Endothelial cell (in vitro differentiated cells): Measurements from ENCODE around the gene IQCF6. TPM values are rescaled to one million over a fixed set of nuclear protein-coding genes. Genes with fewer than 3 reads are reported as not detected.

Source experiments
- DNase-seq: peaks from one replicate; pipeline ENCODE4 v3.0.0; 2021; ENCODE audit warnings: low spot score
- H3K27ac Mint-ChIP-seq: one replicate; pipeline ENCODE4 v1.8.0; 2021; ENCODE audit warnings: mixed read lengths, inconsistent platforms; ENCODE audit not compliant: unreplicated experiment
- H3K27me3 Mint-ChIP-seq: one replicate; pipeline ENCODE4 v1.8.0; 2021; ENCODE audit warnings: mild to moderate bottlenecking, moderate library complexity, mixed read lengths, inconsistent platforms; ENCODE audit not compliant: unreplicated experiment
- H3K36me3 Mint-ChIP-seq: one replicate; pipeline ENCODE4 v1.8.0; 2021; ENCODE audit warnings: mild to moderate bottlenecking, low read depth, mixed read lengths, inconsistent platforms; ENCODE audit not compliant: unreplicated experiment
- H3K4me1 Mint-ChIP-seq: one replicate; pipeline ENCODE4 v1.8.0; 2021; ENCODE audit warnings: mild to moderate bottlenecking, mixed read lengths, inconsistent platforms; ENCODE audit not compliant: unreplicated experiment
- H3K4me3 Mint-ChIP-seq: one replicate; pipeline ENCODE4 v1.8.0; 2021; ENCODE audit warnings: mild to moderate bottlenecking, mixed read lengths, inconsistent platforms; ENCODE audit not compliant: unreplicated experiment
- H3K9me3 Mint-ChIP-seq: one replicate; pipeline ENCODE4 v1.8.0; 2021; ENCODE audit warnings: mixed read lengths, inconsistent platforms; ENCODE audit not compliant: unreplicated experiment
- CTCF ChIP-seq: fragments of 200-600 bp; sonication (generic); IDR thresholded peaks from one replicate; pipeline ENCODE4 v1.5.0; 2021; ENCODE audit warnings: antibody characterized with exemption; ENCODE audit not compliant: unreplicated experiment
- total RNA-seq: library from RNA; stranded (reverse); fragmentation: NEBNext Ultra II Directional; extraction: Animal tissue kit (Norgen Biotek cat#: 25700); gene quantifications from one replicate; pipeline ENCODE4 v1.2.1, GENCODE V29; 2021; ENCODE audit not compliant: unreplicated experiment

The IQCF6 gene
- total RNA-seq, 1 donor from 2014 or later: not detected

- Mint-ChIP-seq H3K4me3 (no peak overlapping the region), H3K36me3 (no peaks in the 10 kb centered on the region), H3K27me3 (no peaks in the 10 kb centered on the region), H3K4me1 (no peaks in the 10 kb centered on the region), H3K27ac (no peak overlapping the region), H3K9me3 (no peaks in the 10 kb centered on the region)
- TF ChIP-seq CTCF: no peak
- no peak for DNase-seq
These were observed 49.9 kb downstream of the IQCF6 start for GRCh38 chr3:51729042-51729633.

Other genes with a start within 250 kb of the IQCF6 start
- 33.2 TPM for gene RAD54L2, start 240.5 kb downstream of the IQCF6 start, total RNA-seq
- 23.8 TPM for gene TEX264, start 108.0 kb downstream of the IQCF6 start, total RNA-seq
- 0.97 TPM for gene GRM2, start 72.2 kb downstream of the IQCF6 start, total RNA-seq
- not detected for gene IQCF2, start 82.4 kb upstream of the IQCF6 start, total RNA-seq
- gene IQCF5, start 96.4 kb upstream of the IQCF6 start, total RNA-seq: not detected
- not detected for gene IQCF1, start 124.1 kb upstream of the IQCF6 start, total RNA-seq
- gene RRP9, start 162.7 kb upstream of the IQCF6 start, total RNA-seq: 20.6 TPM
- 4.6 TPM for gene PARP3, start 163.1 kb upstream of the IQCF6 start, total RNA-seq
- gene GPR62, start 176.1 kb upstream of the IQCF6 start, total RNA-seq: not detected
- gene PCBP4, start 188.2 kb upstream of the IQCF6 start, total RNA-seq: 60.6 TPM
- gene ABHD14B, start 194.8 kb upstream of the IQCF6 start, total RNA-seq: 7.1 TPM
- gene ABHD14A, start 195.8 kb upstream of the IQCF6 start, total RNA-seq: 5.4 TPM
- gene ACY1, start 204.3 kb upstream of the IQCF6 start, total RNA-seq: 19.8 TPM
- 925 TPM for gene RPL29, start 216.7 kb upstream of the IQCF6 start, total RNA-seq